GM18868 (cell line): ENCODE data around the gene TUBAL3.
A peak's percentile ranks its signal among the peaks of the same experiment; 100 is the strongest.
"Not testable (repeated sequence)": the region's sequence is repeated elsewhere in the genome, so short reads cannot be mapped to it uniquely, and the experiment has no call there.

Source experiments
- ATAC-seq: cut with Tn5 transposase; IDR thresholded peaks from one replicate; pipeline ENCODE4 v1.9.1; 2021; ENCODE audit warnings: mild to moderate bottlenecking, moderate library complexity; ENCODE audit not compliant: unreplicated experiment

TUBAL3 gene

GRCh38 chr10:5424751-5425150 is 20.1 kb upstream of the TUBAL3 start:
- no peak for ATAC-seq

DNA sequence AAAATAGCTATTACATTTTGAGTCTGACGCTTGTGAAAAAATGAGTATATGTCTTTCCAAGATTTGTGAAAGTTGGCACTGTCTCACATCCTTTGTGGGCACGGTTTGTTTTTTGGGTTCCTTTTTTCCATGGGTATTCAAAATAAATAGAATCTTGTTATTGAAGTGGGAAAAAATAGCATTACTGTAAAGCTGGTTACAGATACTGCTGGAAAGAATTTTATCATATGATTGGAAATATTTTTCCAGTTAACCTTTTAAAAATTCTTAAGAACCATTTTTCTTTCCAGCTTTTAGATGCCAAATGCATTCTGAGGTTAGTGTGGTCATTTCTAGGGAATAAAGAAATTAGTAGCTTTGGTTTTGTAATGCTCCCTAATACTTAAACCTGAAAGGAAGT is 19.1 kb upstream of the TUBAL3 start:
- ATAC-seq = no peak

GRCh38 chr10:5419466-5420094 is 15.0 kb upstream of the TUBAL3 start:
- ATAC-seq = no peak

- ATAC-seq = no peak
Measured at GRCh38 chr10:5418584-5418983, 14.0 kb upstream of the TUBAL3 start.

DNA sequence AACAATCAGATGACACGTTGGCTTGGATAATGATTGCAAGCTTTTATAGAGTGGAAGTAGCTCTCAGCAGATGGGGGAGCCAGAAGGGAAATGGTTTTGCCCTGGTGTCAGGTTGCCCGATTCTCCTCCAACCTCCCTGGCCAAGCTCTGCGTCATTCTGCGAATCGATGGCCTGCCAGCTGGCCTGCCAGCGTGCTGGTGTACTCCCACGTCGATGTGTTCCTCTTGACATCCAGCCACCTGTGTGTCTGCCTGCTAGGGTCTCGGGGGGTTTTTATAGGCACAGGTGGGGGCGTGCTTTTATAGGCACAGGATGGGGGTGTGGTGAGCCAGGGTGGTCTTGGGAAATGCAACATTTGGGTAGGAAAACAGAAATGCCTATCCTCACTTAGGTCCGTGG is 12.4 kb upstream of the TUBAL3 start:
- no peak for ATAC-seq

- no peak for ATAC-seq
Measured at GRCh38 chr10:5413012-5413938, 8.6 kb upstream of the TUBAL3 start.

DNA sequence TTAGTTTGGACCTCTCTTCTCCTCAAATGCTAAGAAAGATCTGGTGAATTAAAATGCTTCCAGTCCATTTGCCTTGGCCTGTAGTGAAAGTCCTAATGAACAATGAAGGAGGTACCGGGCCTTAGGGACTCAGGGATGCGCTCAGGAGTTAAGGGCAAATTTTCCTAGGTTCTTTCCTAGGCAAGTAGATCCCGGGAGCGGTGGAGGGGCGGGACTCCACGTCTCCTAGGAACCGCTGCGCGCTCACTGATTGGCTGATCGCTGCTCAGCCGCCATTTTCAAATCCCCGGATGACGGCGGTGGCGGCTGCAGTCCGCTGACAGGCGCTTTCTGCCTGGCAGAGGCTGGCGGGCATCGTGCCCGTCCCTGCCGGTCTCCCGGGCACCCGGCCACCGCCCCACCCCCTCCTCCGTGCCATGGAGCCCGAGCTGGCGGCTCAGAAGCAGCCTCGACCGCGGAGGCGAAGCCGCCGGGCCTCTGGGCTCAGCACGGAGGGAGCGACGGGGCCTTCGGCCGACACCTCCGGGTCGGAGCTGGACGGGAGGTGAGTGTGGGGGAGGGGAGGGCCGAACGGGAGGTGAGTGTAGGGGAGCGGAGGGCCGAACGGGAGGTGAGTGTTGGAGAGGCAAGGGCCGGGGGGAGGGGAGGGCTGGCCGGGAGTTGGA is 7.8 kb upstream of the TUBAL3 start, which contains the start of gene NET1:
Gene NET1, plus strand, starts transcription at position 281 of the 665 bp plus-strand sequence. Its CDS starts 136 bp downstream, at position 417.
- ATAC-seq = peak; percentile 98

GRCh38 chr10:5411941-5412276 is 7.3 kb upstream of the TUBAL3 start:
- ATAC-seq = no peak

- not testable (repeated sequence) for ATAC-seq
Measured at GRCh38 chr10:5410787-5411186, 6.2 kb upstream of the TUBAL3 start.

DNA sequence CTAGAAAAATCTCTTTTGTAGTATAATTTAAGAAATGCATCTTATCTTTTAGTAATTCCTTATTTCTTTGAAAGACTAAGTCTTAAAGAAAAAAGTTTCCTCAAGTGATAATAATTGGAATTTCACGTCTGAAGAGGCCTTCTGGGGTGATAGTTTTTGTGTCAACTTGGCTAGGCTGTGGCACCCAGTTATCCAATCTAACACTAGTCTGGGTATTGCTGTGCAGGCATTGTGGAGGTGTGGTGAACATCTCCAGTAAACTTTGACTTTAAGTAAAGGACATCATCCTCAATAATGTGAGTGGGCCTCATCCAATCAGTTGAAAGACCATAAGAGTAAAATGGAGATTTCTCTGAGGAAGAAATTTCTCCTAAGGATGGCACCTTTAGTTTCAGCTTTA is 2.3 kb upstream of the TUBAL3 start:
- no peak for ATAC-seq

GRCh38 chr10:5402798-5403197 is 1.8 kb downstream of the TUBAL3 start:
- ATAC-seq = no peak

GRCh38 chr10:5400468-5401240 is 4.0 kb downstream of the TUBAL3 start:
- ATAC-seq = no peak

- no peak for ATAC-seq
Measured at GRCh38 chr10:5399332-5399731, 5.3 kb downstream of the TUBAL3 start.

DNA sequence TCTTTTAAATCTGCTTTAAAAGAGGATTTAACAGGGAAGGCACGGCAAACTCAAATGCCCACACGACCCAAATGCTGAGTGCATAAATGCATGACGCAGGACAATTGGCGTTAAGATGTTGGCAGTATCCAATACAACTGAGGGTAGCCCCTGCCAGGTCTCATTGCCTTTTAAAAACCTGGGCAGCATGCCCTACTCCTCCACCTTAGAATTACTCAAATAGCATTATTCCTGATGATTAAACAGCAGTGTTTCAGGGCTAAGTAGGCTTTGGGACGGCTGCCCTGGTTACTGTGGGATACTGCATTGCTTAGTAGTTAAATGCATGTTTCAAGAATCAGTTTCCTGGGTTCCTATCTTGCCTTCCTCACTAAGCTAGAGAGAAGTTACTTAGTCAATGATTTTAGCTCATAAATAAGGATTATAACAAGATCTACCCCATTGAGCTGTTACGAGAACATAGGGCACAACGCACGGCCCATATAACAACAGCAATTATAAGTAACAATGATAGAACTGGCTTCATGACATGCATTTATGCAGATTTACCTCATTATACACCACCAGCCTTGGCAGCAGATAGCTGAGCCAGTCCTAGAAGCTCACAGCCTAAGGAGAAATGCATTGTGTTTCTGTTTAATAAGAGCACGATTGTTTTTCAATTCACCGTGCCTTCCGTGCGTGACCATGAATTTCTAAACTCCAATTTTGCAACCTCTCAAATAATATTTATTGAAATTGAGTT is 7.9 kb downstream of the TUBAL3 start:
- no peak for ATAC-seq

- ATAC-seq = no peak
Measured at GRCh38 chr10:5395168-5395567, 9.5 kb downstream of the TUBAL3 start.

DNA sequence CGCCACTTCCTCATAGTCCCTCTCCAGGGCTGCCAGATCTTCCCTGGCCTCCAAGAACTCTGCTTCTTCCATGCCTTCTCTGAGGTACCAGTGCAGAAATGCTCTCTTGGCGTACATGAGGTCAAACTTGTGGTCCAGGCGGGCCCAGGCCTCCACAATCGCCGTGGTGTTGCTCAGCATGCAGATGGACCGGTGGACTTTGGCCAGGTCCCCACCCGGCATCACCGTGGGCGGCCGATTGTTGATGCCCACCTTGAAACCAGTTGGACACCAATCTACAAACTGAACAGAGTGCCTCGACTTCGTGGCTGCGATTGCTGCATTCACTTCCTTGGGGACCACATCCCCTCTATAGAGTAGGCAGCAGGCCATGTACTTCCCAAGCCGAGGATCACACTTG is 11.1 kb downstream of the TUBAL3 start:
- no peak for ATAC-seq

DNA sequence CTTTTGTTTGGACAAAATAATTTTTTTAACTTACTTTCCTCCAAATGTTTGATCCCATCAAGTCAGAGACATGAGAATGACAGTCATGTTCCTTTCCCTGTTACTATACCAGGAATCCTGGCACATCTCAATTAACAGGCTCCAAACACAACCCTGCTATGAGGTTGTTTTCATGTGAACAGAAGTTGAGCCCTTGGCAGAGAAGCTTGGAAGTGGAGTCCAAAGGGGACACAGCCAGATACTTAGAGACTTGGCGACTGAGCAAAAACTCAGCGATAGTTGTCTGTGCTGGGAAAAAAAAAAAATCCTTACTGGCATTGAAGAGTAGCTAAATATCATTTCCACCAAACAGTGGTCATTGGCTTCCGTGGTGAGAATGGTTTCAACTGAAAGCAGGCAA is 12.8 kb downstream of the TUBAL3 start:
- ATAC-seq = no peak

GRCh38 chr10:5390607-5391205 is 13.9 kb downstream of the TUBAL3 start:
- ATAC-seq = no peak

GRCh38 chr10:5387169-5387568 is 17.5 kb downstream of the TUBAL3 start:
- ATAC-seq = no peak

DNA sequence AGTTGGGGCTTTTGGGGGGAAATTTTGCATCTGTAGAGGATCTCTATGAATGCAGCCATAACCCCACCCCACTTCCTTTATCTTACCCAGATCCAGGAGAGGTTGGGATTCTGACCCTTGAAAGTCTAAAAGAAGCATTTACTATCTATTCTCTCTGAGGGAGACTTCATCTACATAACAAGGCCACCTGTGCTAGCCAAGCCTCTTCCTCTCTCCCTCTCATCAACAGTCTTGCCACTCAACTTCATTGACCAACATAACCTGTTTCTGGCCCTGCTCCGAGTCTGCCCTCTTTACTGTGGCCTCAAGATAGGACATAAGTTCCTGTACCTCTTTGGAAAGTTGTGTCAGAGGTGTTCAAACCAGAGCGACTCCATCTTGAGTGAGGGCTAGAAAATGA is 19.4 kb downstream of the TUBAL3 start:
- ATAC-seq = no peak
